GM20431 (cell line): Measurements from ENCODE around the gene HMG20A.

Experiments used
- in situ Hi-C: fragments of 300-500 bp; cut with MseI, MboI; formaldehyde crosslinking; loops from one replicate; pipeline ENCODE4 v1.15.0; 2020; ENCODE audit warnings: low sequenced_read_pairs; ENCODE audit not compliant: unreplicated experiment

HMG20A gene

GRCh38 chr15:77531191-77532000 is 110.7 kb downstream of the HMG20A start:
- in situ Hi-C loops, result loop anchor here (25.0 kb wide), 1 partner anchor 344 kb away; no protein-coding TSS in a partner anchor

- in situ Hi-C loops, result loop anchor here (25.0 kb wide), 1 partner anchor 345 kb away; no protein-coding TSS in a partner anchor
Observed at GRCh38 chr15:77532067-77532710, 111.5 kb downstream of the HMG20A start.

GRCh38 chr15:77532846-77533245 is 112.2 kb downstream of the HMG20A start:
- in situ Hi-C loops, result loop anchor here (25.0 kb wide), 1 partner anchor 346 kb away; no protein-coding TSS in a partner anchor

GRCh38 chr15:77533578-77534430 is 113.1 kb downstream of the HMG20A start:
- in situ Hi-C loops, result loop anchor here (25.0 kb wide), 1 partner anchor 347 kb away; no protein-coding TSS in a partner anchor
